Occipital lobe (tissue), 2 donors: Measurements from ENCODE around the gene ARID5B. TPM values are rescaled to one million over a fixed set of nuclear protein-coding genes. Genes with fewer than 3 reads are reported as not detected.

ENCODE experiments used
- DNase-seq: peaks from one replicate; lab custom pipeline; 2025; lab: John Stamatoyannopoulos, UW
- total RNA-seq: library from RNA; depleted of rRNA; stranded (reverse); fragments of >200 nt; gene quantifications from one replicate; pipeline ENCODE4 v1.2.3, GENCODE V29; 2014

Gene ARID5B
- total RNA-seq, 1 donor from 2014 or later, result 27.6 TPM

GRCh38 chr10:62049624-62050345 is 148.3 kb downstream of the ARID5B start:
- no peak for DNase-seq

DNA sequence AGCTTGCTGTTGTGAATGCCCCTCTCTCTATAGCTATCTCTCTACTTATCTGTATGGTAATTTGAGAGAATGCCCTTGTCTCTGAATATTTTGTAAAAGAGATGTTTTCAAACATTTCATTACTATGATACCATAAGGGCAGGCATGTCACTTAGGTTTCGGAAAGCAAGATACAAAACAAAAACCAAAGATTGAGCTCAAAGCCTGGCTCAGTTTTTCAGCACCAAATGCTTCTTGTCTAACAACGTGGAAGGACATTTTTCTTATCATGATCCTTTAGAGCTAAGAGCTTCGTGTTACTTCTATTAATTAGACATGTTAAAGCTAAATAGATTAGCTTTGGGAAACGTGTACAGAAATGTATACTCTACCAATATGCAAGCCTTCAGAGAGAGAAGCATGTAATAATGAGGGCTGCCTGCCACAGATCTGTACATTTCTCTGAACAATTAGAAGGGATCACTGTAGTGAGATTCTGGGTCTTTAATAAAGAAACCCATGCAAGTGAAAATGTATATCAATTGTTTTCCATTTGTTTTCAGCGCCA is 148.9 kb downstream of the ARID5B start:
- no peak for DNase-seq

GRCh38 chr10:62050893-62051433 is 149.5 kb downstream of the ARID5B start:
- DNase-seq, result peak; percentile 25

- no peak for DNase-seq
These were observed 150.8 kb downstream of the ARID5B start for GRCh38 chr10:62052276-62052675.

DNA sequence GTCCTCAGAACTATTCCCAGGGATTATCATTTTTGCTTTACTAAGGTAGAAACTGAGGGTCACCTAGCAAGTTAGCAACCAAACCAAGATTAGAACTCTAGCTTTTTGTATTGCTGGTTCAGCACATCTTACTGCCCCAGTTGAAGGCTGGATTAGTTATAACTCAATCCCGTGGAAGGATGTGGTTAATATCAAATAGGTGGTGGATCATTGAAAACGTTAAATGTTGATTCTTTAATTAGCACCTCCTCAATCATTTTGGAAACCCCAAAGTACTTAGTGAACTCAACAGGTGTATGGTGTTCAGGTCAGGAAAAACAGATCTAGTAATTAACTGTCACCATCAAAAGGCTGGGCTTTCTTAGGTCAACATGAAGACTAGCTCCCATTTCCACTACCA is 152.4 kb downstream of the ARID5B start:
- DNase-seq, result no peak

GRCh38 chr10:62054408-62054807 is 152.9 kb downstream of the ARID5B start:
- no peak for DNase-seq

DNA sequence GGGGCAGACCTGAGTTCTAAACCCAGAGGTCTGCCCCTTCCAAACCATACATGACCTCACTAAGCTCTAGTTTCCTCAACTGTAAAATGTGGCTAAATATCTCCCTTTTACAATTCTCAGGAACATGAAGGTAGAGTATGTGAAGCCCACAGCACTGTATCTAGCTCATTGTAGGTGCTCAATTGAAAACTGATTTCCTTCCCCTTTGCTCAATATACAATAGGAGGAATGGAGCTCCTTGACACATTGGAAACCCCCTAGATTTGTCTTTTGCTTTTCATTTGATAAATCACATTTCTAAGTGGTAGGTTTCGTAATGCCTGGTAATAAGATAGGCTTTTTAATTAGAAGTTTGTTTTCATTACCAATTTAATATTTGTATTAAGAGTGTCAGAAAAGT is 153.3 kb downstream of the ARID5B start:
- DNase-seq, result no peak

- no peak for DNase-seq
These were observed 154.7 kb downstream of the ARID5B start for GRCh38 chr10:62056219-62056618.

GRCh38 chr10:62056698-62057097 is 155.2 kb downstream of the ARID5B start:
- DNase-seq, result no peak

DNA sequence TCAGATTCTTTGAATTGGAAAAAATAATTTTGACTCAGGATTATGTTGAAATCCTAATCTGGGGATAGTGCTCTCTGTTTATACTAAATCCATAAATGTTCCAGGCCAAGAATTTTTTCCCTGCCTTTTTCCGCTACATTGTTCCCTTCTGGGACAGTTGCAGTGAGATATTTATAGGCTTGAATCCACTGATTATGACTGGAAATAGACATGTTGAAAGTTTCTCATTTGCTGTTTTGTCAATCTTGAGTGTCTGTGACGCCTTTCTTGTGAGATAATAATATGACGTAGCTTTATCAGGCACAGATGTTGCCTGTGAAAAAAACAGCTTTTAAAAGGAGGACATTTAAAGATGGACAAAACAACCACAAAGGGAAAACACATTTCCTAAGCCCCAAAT is 155.9 kb downstream of the ARID5B start:
- no peak for DNase-seq

DNA sequence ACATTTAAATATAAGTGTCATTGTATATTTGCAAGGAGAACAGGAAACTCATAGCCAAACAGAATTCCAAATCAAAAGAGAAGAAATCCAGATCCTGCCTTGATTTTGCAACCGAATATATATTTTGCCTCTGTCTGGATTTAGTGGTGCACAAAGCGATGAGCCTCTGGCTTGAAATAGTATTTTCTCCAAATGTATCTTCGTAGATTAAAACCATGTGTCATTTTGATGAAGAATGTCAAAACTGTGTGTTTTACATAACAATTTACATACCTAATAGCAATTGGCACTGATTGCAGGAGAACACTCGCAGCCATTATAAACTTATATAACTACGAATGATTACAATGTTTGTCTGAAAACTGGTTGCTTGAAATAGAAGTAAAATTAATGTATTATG is 156.4 kb downstream of the ARID5B start:
- DNase-seq, result no peak

- DNase-seq, result no peak
These were observed 157.0 kb downstream of the ARID5B start for GRCh38 chr10:62058476-62058875.

DNA sequence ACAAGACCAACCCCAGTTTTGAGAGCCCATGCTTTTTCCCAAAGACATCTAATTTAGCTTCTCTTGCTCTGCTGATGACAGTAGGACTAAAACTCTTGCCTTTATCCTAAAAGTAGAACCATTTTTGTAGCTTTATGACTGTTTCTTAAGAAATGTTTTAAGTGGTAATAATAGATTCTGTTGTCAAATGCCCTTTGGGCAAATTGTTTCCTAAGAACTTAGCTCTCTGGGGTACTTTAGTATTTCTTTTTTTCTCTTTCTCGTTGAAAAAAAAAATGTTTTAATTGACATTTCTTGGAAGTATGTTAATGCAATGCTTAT is 157.4 kb downstream of the ARID5B start:
- DNase-seq, result no peak

- DNase-seq, result no peak
These were observed 157.9 kb downstream of the ARID5B start for GRCh38 chr10:62059217-62059920.

- DNase-seq, result no peak
These were observed 160.5 kb downstream of the ARID5B start for GRCh38 chr10:62062028-62062427.

GRCh38 chr10:62062752-62063512 is 161.4 kb downstream of the ARID5B start:
- no peak for DNase-seq

GRCh38 chr10:62063795-62064472 is 162.4 kb downstream of the ARID5B start:
- no peak for DNase-seq

- no peak for DNase-seq
These were observed 166.1 kb downstream of the ARID5B start for GRCh38 chr10:62067560-62067959.

DNA sequence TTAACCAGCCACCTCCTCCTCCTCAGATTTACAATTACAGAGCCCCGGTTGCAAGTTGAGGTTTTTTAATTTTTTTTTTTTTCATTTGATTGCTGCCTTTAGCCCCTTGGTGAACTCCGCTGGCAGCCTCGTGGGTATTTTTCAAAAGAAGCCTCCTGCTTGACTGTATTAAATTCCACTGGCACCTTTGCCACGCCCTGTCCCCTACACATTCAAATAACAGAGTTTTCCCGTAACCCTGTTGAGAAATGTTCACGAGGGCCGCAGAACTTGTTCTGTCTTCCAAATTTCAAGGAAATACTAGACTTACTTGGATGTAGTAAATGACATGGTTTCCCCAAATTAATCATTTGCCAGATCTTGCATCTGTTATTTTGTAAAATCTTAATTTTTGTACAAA is 167.0 kb downstream of the ARID5B start:
- DNase-seq, result no peak

DNA sequence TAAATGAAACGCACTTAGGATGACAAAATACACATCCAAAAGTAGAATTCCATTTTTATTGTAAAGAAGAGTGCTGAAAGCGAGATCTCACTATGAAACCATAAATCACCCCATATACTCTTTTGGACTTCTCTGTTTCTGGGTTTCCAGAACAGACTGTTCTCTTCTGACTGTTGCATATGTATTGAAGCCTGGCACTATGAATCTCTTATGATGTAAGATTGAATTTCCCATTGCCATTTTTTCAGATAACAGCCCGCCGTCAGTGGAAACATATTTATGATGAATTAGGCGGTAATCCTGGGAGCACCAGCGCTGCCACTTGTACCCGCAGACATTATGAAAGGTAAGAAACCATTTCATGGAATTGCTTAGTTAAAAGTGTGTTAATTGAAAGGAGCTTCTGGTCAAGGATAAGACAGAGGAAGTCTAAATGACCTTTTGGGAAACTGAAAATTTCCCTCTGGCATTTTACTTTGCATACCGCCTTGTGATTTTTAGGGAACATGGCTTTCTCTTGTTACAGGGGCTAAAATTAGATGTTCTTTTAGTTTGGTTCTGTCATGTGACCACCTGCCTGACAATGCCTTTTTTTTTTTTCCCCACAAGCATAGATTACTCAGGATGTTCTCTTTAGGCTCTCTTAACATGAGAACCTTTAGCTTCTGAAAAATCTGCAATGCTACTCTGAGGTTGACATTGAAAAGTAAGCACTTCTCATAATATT is 168.1 kb downstream of the ARID5B start:
- no peak for DNase-seq

DNA sequence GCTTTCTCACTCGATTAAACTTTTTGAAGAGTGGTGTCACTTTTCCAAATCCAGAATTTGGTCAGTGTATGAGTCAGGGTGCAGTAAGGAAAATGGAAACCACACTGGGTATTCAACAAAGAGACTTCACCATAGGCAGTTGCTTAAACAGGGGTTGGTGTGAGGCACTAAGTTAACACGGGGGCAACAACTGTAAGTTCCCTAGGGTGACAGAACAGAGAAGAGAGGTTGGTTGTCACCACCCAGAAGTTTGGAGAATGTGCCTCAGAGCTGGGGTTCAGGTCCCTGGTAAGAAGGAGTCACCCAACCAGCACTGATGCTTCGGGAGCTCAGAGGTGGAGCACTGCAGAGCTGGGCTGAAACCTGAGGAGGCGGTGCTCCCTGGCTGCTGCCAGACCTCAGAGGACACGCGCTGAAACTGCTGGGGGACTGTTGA is 170.4 kb downstream of the ARID5B start:
- DNase-seq, result no peak
